GM18870 (cell line): Measurements from ENCODE around the gene IRF1.
A peak's percentile ranks its signal among the peaks of the same experiment; 100 is the strongest.
"Not testable (repeated sequence)": the region's sequence is repeated elsewhere in the genome, so short reads cannot be mapped to it uniquely, and the experiment has no call there.

Source experiments
- ATAC-seq: cut with Tn5 transposase; IDR thresholded peaks from one replicate; pipeline ENCODE4 v1.9.1; 2021; ENCODE audit warnings: moderate library complexity; ENCODE audit not compliant: unreplicated experiment

Gene IRF1

GRCh38 chr5:132490484-132491367 lies at the start of gene IRF1:
TSS of gene IRF1 (minus strand) at chr5:132490773. CDS start at chr5:132489478, 1,295 bp downstream.
- peak; percentile 75 for ATAC-seq

DNA sequence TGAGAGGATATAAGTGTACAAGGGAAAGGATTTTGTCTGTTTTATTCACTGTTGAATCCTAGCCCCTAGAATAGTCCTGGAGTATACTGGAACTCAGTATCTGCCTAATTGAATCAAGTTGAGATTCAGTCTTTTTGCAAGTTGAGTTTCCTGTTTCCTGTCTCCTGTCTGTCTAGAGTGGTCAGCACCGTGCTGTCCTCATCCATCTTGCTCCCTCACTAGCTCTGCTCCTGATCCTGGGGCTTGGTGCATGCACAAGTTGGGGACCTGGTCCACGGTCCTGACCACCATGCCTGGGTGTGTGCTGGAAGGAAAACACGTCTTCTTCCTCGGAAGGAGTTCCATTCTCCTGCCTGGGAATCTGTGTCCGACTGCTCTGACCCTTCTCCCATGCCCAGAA lies 49.6 kb upstream of the IRF1 start:
- ATAC-seq, result no peak

DNA sequence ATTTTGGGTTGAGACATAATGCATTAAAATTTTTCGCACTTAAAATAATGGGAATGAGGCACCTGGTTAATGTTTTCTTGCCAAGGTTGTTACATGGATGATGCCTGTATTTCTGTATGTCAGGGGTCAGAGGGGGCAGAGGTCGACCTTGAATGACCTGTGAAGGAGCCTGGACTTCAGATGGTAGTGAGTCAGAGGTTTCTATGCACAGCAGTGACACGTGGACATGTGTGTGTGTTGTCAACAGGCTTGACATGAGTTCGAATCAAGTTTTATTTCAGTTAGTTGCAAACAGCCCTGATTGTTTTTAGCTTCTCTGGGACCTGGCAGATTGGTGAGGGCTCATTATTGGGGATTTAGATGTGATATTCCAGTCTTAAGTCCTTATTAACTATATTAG lies 49.1 kb upstream of the IRF1 start:
- ATAC-seq, result no peak

GRCh38 chr5:132530946-132531345 lies 40.4 kb upstream of the IRF1 start:
- no peak for ATAC-seq

DNA sequence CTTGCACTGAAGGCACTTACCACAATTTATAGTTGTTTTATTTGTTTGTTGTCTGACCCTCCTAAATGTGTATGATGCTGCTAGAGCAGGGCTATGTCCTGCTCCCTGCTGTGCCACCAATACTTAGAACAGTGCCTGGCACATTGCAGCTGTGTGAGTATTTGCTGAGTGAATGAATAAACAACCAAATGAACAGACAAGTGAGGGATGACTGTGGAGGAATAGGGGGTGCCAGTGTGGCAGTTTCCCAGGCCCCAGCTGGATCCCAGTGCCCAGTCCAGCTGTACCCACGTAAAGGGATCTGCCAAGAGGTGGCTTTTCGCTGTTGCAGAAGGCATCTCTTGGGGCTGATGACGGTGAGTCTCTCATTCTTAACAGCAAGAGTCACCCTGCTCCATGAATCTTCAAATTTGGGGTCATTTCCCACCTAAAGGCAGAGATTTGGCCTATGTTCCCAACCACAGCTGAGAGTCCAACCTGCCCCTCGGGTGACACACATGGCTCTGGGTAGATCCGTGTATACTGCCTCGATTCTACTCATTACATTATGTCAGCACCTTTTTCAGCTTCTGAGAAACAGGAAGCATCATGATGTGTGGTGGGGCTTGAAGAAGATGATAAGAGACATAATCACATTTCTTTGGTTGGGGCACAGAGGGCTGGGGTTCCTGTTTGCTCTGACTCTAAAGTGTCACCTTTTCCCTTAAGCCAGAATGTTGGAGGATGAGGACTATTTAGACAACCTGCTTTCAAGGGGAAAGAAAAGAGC lies 38.5 kb upstream of the IRF1 start:
- ATAC-seq, result no peak

DNA sequence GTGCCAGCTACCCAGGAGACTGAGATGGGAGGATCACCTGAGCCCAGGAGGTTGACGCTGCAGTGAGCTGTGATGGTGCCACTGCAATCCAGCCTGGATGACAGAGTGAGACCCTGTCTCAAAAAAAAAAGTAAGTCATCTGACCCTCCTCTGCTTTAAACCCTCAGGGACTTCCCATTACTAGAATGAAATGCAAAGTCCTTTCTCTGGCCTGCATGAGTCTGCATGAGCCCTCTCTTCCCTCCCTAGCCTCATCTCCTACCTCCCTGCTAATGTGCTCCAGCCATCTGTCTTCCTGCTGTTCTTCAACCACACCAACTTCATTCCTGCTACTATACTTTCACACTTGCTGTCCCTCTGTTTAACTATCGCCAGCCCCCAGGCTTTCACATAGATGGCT lies 37.4 kb upstream of the IRF1 start:
- no peak for ATAC-seq

DNA sequence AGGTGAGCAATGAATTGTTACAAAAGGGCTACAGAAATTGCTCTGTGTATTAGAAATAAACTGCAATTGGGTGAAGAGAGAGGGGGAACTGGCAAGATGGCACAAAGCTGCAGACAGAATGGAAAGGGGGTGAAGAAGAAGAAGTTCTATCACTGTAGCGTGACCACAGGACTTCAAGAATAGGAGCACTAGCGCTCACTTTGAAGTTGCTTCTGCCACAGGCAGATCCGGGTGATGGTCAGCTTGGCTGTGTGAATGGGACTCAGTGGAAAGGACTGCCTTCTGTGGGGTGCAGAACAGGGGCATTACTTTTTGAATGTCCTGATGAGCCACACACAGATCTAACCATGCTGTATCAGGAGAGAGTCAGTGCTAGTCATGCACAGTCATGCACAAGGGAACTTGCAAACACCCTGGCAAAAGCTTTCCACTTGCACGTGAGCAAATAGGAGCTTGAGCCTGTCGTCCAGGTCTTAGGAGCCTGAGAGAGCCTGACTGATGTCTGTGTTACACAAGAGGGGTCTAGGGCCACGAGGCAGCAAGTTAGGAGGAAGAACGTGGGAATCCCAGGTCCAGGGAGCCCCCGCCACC lies 36.5 kb upstream of the IRF1 start:
- no peak for ATAC-seq

- ATAC-seq, result no peak
Measured at GRCh38 chr5:132526290-132526973, 35.9 kb upstream of the IRF1 start.

- ATAC-seq, result peak; percentile 77
Measured at GRCh38 chr5:132525299-132525724, 34.7 kb upstream of the IRF1 start.

DNA sequence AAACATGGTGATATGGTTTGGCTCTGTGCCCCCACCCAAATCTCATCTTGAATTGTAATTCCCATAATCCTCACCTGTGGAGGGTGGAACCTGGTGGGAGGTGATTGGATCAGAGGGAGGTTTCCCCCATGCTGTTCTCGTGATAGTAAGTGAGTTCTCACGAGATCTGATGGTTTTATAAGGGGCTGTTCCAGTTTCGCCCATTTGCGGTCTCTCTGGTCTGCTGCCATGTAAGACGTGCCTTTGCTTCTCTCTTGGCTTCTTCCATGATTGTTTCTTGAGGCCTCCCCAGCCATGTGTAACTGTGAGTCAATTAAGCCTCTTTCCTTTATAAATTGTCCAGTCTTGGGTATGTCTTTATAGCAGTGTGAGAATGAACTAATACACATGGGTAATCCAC lies 34.3 kb upstream of the IRF1 start:
- ATAC-seq, result not testable (repeated sequence)

- ATAC-seq, result not testable (repeated sequence)
Measured at GRCh38 chr5:132522067-132522466, 31.5 kb upstream of the IRF1 start.

- ATAC-seq, result not testable (repeated sequence)
Measured at GRCh38 chr5:132513618-132514336, 23.2 kb upstream of the IRF1 start.

- ATAC-seq, result no peak
Measured at GRCh38 chr5:132510076-132510475, 19.5 kb upstream of the IRF1 start.

- no peak for ATAC-seq
Measured at GRCh38 chr5:132506094-132506692, 15.6 kb upstream of the IRF1 start.

DNA sequence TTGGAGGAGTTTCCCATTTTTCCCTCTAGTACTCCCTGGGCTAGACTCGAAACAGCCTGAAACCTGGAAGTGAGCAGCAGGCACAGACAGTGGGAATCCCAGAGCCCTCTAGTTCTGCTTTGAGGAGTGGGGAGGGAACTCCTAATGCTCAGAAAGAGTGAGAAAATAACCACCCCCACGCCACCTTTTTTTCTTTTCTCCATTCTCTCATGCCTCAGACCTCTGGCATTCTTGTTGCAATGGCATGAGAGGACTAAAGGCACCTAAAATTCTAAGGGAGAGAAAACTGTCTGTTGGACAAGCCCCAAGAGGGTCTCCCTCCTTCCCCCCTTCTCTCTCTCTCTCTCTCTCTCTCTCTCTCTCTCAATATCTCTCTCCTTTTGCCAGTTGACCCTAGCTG lies 15.1 kb upstream of the IRF1 start:
- no peak for ATAC-seq

DNA sequence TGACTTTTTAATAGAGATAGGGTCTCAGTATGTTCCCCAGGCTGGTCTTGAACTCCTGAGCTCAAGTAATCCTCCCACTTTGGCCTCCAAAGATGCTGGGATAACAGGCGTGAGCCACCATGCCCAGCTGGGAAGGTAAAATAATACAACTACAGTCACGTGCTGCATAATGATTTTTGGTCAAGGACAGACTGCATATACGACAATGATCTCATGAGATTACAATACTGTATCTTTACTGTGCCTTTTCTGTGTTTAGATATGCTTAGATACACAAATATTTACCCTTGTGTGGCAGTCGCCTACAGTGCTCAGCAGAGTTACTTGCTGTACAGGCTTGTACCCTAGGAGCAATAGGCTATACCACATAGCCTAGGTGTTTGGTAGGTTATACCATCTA lies 14.2 kb upstream of the IRF1 start:
- no peak for ATAC-seq

GRCh38 chr5:132503244-132503643 lies 12.7 kb upstream of the IRF1 start:
- no peak for ATAC-seq

- no peak for ATAC-seq
Measured at GRCh38 chr5:132501961-132502931, 11.7 kb upstream of the IRF1 start.

GRCh38 chr5:132501629-132501956 lies 11.0 kb upstream of the IRF1 start:
- no peak for ATAC-seq
